ENCODE results near the gene ECE1. TPM values are rescaled to one million over a fixed set of nuclear protein-coding genes. Genes with fewer than 3 reads are reported as not detected.

ECE1 gene
- total and polyA plus RNA-seq, 2 of the 4 experiments (the other 2 are of a cell fraction): 61.8 to 124 TPM

GRCh38 chr1:21295002-21295401 is 4.7 kb upstream of the ECE1 start:
- Histone ChIP-seq H3K4me1 (ENCODE audit: control insufficient read depth, insufficient read depth, low read length) (peaks cover 24% of the 10 kb centered on the region), H3K27ac (ENCODE audit: insufficient read depth, low read length) (no peak overlapping the region), H3K4ac (ENCODE audit: low read depth, low read length) (no peak overlapping the region), H4K8ac (ENCODE audit: low read depth in 2 of 2, low read length in 2 of 2) (no peak overlapping the region), H4K5ac (ENCODE audit: low read depth, low read length) (no peak overlapping the region), H3K9me1 (ENCODE audit: insufficient read depth, low read length) (peaks cover 23% of the 10 kb centered on the region), H3K9ac (ENCODE audit: low read depth, low read length) (no peak overlapping the region), H3K4me2 (ENCODE audit: low read depth, low read length) (no peak overlapping the region), H3K79me1 (ENCODE audit: low read depth in 1 of 2, low read length in 2 of 2) (peaks cover 43 to 87% of the 10 kb centered on the region in 2 experiments), H2AK9ac (replicated peaks; ENCODE audit: low read depth, low read length, poor library complexity) (no peak overlapping the region), H4K20me1 (ENCODE audit: insufficient read depth, low read length) (peaks cover 36% of the 10 kb centered on the region), H2AK5ac (ENCODE audit: low read depth, low read length) (no peak overlapping the region), H2AFZ (replicated peaks; ENCODE audit: low read length, poor library complexity) (no peak overlapping the region), H2BK120ac (ENCODE audit: low read depth, low read length) (no peak overlapping the region), H4K91ac (ENCODE audit: insufficient read depth, low read depth, low read length) (no peak overlapping the region), H3K36me3 (ENCODE audit: control insufficient read depth, insufficient read depth, low read length) (peaks cover 4% of the 10 kb centered on the region; the same call in 1 of the 2 replicates), H3K4me3 (ENCODE audit: insufficient read depth, low read depth, low read length) (no peak overlapping the region), H3K9me3 (ENCODE audit: control insufficient read depth, insufficient read depth, low read length) (no peaks in the 10 kb centered on the region), H2BK15ac (ENCODE audit: low read depth, low read length) (no peak overlapping the region), H3K18ac (ENCODE audit: low read depth, low read length) (no peak overlapping the region), H3K27me3 (ENCODE audit: control insufficient read depth, insufficient read depth, low read length) (no peaks in the 10 kb centered on the region), H3K56ac (ENCODE audit: extremely low read depth, insufficient read depth, low read length) (no peak overlapping the region), H3K14ac (replicated peaks; ENCODE audit: low read depth, low read length) (no peak overlapping the region), H2BK20ac (ENCODE audit: low read depth, low read length) (no peak overlapping the region), H3K23ac (ENCODE audit: low read depth, low read length) (no peak overlapping the region), H2BK5ac (ENCODE audit: low read depth, low read length, poor library complexity, severe bottlenecking) (no peak overlapping the region)
- BruUV-seq (replicated peaks): no TSS peak
- no CpG with 5 or more reads among the region's 1 CpG for WGBS, 2 experiments (ENCODE audit: extremely low coverage in 2 of 2, insufficient read length in 1 of 2)
- CTCF ChIA-PET: interaction anchor here (1.7 kb wide), 1 partner anchor 25 kb away, joined by 4 read pairs; no protein-coding TSS in a partner anchor
- POLR2A ChIA-PET (ENCODE audit: unreplicated experiment): no interaction called here
- no peak for ATAC-seq (ENCODE audit: low read depth)
- DNase-seq: peak; percentile 65
- in situ Hi-C loops (cut with MboI; ENCODE audit: low sequenced_read_pairs) (no loop called here), intact Hi-C loops (cut with micrococcal nuclease) (no loop called here), dilution Hi-C loops (cut with HindIII; ENCODE audit: low sequenced_read_pairs, unreplicated experiment) (no loop called here)
- no peak for TF ChIP-seq BHLHE40 (IDR thresholded peaks at IDR 0.05; ENCODE audit: low read depth, low read length)
- TF ChIP-seq CHD1 (IDR thresholded peaks at IDR 0.05; ENCODE audit: low read depth, low read length): no peak
- no peak for TF ChIP-seq USF2 (IDR thresholded peaks at IDR 0.05; ENCODE audit: low read depth, low read length)
- TF ChIP-seq FOS (IDR thresholded peaks at IDR 0.05; ENCODE audit: low read depth, low read length): peak; percentile 50; the same call in 1 of the 2 replicates

Measured in IMR-90 (cell line).